DOHH2 (cell line): ENCODE data around the gene REEP3.

Experiments used
- H3F3A ChIP-seq: fragments of 200-600 bp; sonication (generic), shearing (Covaris generic); 2 replicates; pipeline ENCODE4 v1.6.0; 2016; ENCODE audit warnings: antibody characterized with exemption, mild to moderate bottlenecking; ENCODE audit not compliant: control insufficient read depth, insufficient read depth
- H3K27ac ChIP-seq: fragments of 200-600 bp; sonication (generic); 2 replicates; pipeline ENCODE4 v1.5.1; 2014; ENCODE audit warnings: low read depth, mild to moderate bottlenecking, low read length, moderate library complexity
- H3K27me3 ChIP-seq: fragments of 200-600 bp; sonication (generic); 2 replicates; pipeline ENCODE4 v1.6.1; 2014; ENCODE audit warnings: mild to moderate bottlenecking, low read length, mixed read lengths; ENCODE audit not compliant: control insufficient read depth
- H3K36me3 ChIP-seq: fragments of 200-600 bp; sonication (generic); 2 replicates; pipeline ENCODE4 v1.6.1; 2014; ENCODE audit warnings: mild to moderate bottlenecking, low read length, moderate library complexity, mixed read lengths; ENCODE audit not compliant: control insufficient read depth
- H3K4me1 ChIP-seq: fragments of 200-600 bp; sonication (generic); 2 replicates; pipeline ENCODE4 v1.6.1; 2014; ENCODE audit warnings: mild to moderate bottlenecking, low read length, mixed read lengths; ENCODE audit not compliant: control insufficient read depth
- H3K4me2 ChIP-seq: fragments of 200-600 bp; sonication (generic); 2 replicates; pipeline ENCODE4 v1.6.0; 2014; ENCODE audit warnings: mild to moderate bottlenecking, low read length, moderate library complexity
- H3K4me3 ChIP-seq: fragments of 200-600 bp; sonication (generic); 2 replicates; pipeline ENCODE4 v1.5.1; 2014; ENCODE audit warnings: mild to moderate bottlenecking, low read length, mixed read lengths
- H3K79me2 ChIP-seq: fragments of 200-600 bp; sonication (generic); 2 replicates; pipeline ENCODE4 v1.6.1; 2014; ENCODE audit warnings: mild to moderate bottlenecking, low read length, mixed read lengths; ENCODE audit not compliant: control insufficient read depth
- H3K9me2 ChIP-seq: fragments of 200-600 bp; sonication (generic); replicated peaks from 2 replicates; pipeline ENCODE4 v1.6.1; 2014; ENCODE audit warnings: mild to moderate bottlenecking, low read length, mixed read lengths; ENCODE audit not compliant: control insufficient read depth
- H3K9me3 ChIP-seq: fragments of 200-600 bp; sonication (generic); 2 replicates; pipeline ENCODE4 v1.6.1; 2014; ENCODE audit warnings: antibody characterized with exemption, low read length, mixed read lengths; ENCODE audit not compliant: control insufficient read depth, insufficient read depth
- H4K20me1 ChIP-seq: fragments of 200-600 bp; sonication (generic); 2 replicates; pipeline ENCODE4 v1.6.0; 2014; ENCODE audit warnings: low read depth, mild to moderate bottlenecking, antibody characterized with exemption, low read length, moderate library complexity; ENCODE audit not compliant: control insufficient read depth, insufficient read depth
- EZH2phosphoT487 ChIP-seq: fragments of 200-600 bp; sonication (generic); IDR thresholded peaks from 2 replicates; pipeline ENCODE4 v1.6.1; 2017; ENCODE audit warnings: borderline replicate concordance, mild to moderate bottlenecking, antibody characterized with exemption, low read length, moderate library complexity, mixed read lengths
- TF ChIP-seq, protein P1 (sequence below): fragments of 200-600 bp; sonication (generic); IDR thresholded peaks from one replicate; pipeline ENCODE4 v1.5.1; 2014; ENCODE audit warnings: antibody characterized with exemption, mild to moderate bottlenecking, low read depth, low read length; ENCODE audit not compliant: poor library complexity, severe bottlenecking

REEP3 gene

DNA sequence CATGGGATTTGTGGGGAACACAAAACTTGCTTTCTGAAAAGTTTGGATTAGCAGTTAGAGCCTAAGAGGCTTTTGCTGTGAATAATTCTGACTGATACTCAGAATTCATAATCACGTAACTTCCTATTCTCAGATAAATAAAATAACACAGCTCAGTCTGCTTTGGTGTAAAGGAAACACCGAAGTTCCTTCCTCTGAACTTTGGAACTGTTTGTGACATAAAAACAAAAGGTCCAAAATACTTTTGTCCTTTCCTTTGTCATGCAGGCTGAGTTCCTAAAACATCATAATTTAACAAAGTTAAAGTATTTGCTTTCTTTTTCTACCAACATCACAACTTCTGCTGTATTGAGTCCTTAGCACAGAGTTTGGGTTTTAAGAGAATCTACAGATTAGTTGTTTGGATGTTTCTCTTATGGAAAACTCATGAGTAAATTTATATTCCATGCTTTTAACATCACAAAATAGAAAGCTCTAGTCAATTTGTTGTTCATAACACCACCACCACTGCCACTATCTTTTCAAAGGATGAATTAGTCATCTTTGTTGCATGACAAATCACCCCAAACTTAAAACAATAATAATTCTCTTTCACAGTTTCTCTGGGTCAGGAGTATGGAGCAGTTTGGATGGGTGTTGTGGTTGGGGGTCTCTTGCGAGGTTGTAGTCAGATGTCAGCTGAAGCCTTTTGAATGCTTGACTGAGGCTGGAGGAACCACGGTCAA, 123.4 kb downstream of the REEP3 start:
- no peaks in the 10 kb centered on the region for H3F3A ChIP-seq
- H3K27ac ChIP-seq = no peak overlapping the region
- H3K4me2 ChIP-seq = no peak overlapping the region
- no peaks in the 10 kb centered on the region for H3K9me2 ChIP-seq
- no peaks in the 10 kb centered on the region for H3K36me3 ChIP-seq
- H3K27me3 ChIP-seq = peaks cover 21% of the 10 kb centered on the region
- H3K79me2 ChIP-seq = no peaks in the 10 kb centered on the region
- H3K4me3 ChIP-seq = no peak overlapping the region
- no peaks in the 10 kb centered on the region for H3K9me3 ChIP-seq
- TF ChIP-seq EZH2phosphoT487 = no peak
- TF ChIP-seq, protein P1, sequence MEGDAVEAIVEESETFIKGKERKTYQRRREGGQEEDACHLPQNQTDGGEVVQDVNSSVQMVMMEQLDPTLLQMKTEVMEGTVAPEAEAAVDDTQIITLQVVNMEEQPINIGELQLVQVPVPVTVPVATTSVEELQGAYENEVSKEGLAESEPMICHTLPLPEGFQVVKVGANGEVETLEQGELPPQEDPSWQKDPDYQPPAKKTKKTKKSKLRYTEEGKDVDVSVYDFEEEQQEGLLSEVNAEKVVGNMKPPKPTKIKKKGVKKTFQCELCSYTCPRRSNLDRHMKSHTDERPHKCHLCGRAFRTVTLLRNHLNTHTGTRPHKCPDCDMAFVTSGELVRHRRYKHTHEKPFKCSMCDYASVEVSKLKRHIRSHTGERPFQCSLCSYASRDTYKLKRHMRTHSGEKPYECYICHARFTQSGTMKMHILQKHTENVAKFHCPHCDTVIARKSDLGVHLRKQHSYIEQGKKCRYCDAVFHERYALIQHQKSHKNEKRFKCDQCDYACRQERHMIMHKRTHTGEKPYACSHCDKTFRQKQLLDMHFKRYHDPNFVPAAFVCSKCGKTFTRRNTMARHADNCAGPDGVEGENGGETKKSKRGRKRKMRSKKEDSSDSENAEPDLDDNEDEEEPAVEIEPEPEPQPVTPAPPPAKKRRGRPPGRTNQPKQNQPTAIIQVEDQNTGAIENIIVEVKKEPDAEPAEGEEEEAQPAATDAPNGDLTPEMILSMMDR = no peak
- no peaks in the 10 kb centered on the region for H4K20me1 ChIP-seq
- no peaks in the 10 kb centered on the region for H3K4me1 ChIP-seq

DNA sequence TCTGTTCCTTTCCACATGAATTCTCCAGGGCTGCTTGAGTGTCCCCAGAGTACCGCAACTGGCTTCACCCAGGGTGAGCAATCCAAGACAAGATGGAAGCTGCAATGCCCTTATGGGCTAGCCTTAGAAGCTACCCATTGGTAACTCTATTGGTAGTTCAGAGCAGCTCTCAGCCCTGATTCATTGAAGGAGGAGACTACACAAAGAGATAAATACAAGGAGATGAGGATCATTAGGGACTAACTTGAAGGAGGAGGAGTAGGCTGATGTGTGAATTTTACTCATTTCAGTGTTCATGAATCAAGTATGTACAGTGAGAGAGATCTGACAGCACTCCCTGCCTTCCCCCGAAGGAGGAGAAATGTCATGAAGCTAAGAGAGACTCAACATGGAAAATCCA, 124.0 kb downstream of the REEP3 start:
- H3K4me2 ChIP-seq = no peak overlapping the region
- no peaks in the 10 kb centered on the region for H3K9me3 ChIP-seq
- no peaks in the 10 kb centered on the region for H3K4me1 ChIP-seq
- H3K27ac ChIP-seq = no peak overlapping the region
- no peaks in the 10 kb centered on the region for H4K20me1 ChIP-seq
- no peaks in the 10 kb centered on the region for H3K9me2 ChIP-seq
- H3F3A ChIP-seq = no peaks in the 10 kb centered on the region
- no peaks in the 10 kb centered on the region for H3K79me2 ChIP-seq
- no peaks in the 10 kb centered on the region for H3K36me3 ChIP-seq
- H3K27me3 ChIP-seq = peaks cover 21% of the 10 kb centered on the region
- no peak overlapping the region for H3K4me3 ChIP-seq
- TF ChIP-seq EZH2phosphoT487 = no peak
- TF ChIP-seq, protein P1 = no peak

DNA sequence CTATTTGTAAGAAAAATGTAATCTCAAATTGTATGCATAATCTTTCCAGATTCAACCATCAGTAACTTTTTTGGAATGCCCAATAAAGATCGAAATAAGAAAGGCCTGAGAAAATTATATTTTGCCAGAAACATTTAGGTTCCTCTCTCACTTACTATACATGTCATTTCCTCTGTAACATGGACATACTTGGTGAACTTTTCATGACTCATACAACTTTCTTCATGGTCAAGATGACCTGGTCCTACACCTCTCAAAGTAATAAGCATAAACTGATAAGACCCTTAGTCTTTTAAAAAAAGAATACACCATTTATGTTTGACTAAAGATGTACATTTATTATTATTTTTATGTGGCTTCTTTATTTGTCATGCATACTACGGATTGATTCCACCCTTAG, 125.3 kb downstream of the REEP3 start:
- Histone ChIP-seq H3K4me2 (no peak overlapping the region), H3K9me3 (no peaks in the 10 kb centered on the region)

More for the DNA sequence above, 125.3 kb downstream of the REEP3 start:
- Histone ChIP-seq H3K36me3 (no peaks in the 10 kb centered on the region), H3K4me3 (no peak overlapping the region), H3K79me2 (no peaks in the 10 kb centered on the region), H3K4me1 (no peaks in the 10 kb centered on the region), H3F3A (no peaks in the 10 kb centered on the region), H3K27ac (no peak overlapping the region), H3K27me3 (peaks cover 21% of the 10 kb centered on the region), H3K9me2 (no peaks in the 10 kb centered on the region), H4K20me1 (no peaks in the 10 kb centered on the region)
- TF ChIP-seq, protein P1 = no peak
- TF ChIP-seq EZH2phosphoT487 = no peak
